ENCODE results near the gene PLA2G4E. TPM values are rescaled to one million over a fixed set of nuclear protein-coding genes. Genes with fewer than 3 reads are reported as not detected.

Gene PLA2G4E
- total RNA-seq, 1 donor from 2014 or later: not detected

- no peak for DNase-seq (ENCODE audit: low spot score in 2 of 2)
- no peak for FAIRE-seq
These were observed 40.1 kb downstream of the PLA2G4E start for GRCh38 chr15:41980654-41981323.

- DNase-seq (ENCODE audit: low spot score in 2 of 2): no peak
- FAIRE-seq: no peak
These were observed 41.2 kb downstream of the PLA2G4E start for GRCh38 chr15:41979493-41980266.

DNA sequence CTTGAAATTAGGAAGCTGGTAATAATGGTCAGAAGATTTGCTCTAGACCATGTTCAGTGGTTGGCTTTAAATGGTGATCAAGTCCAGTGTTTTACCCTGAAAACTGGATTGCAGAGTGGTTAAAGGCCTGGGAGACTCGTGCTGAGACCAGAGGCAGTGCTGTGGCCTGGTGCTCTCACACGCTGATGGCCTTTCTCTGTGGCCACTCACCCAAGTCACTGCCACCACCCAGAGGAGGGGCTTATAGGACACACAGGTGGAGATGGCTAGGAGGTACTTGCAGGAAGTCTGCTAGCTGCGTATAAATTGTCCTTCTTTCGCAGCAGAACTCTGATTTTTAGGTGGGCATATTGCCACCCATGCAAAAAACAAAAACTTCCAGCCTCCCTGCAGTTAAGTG is 42.3 kb downstream of the PLA2G4E start:
- no peak for FAIRE-seq

DNA sequence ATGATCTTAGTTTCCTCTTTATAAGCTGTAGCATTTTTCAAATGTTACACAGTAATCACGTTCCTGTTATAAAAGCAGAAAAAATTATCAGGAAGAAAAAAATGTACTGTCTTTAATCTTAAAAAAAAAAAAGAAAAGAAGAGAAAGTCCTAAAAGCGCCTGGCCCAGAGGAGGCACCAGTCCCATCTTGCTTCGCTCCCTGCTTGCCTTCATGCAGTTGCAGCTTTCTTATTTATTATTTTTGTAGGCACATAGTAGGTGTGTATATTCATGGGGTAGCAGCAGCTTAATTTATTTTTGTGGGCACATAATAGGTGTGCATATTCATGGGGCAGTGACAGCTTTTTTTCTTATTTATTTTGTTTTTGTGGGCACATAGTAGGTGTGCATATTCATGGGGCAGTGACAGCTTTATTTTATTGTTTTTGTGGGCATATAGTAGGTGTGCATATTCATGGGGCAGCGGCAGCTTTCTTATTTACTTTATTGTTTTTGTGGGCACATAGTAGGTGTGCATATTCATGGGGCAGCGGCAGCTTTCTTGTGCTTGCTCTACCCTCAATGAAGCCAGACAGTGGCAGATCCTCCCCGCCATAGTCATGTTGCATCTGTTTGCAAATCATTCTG is 43.0 kb downstream of the PLA2G4E start:
- no peak for FAIRE-seq

More for the DNA sequence above, 42.3 kb downstream of the PLA2G4E start:
- no peak for DNase-seq (ENCODE audit: low spot score in 2 of 2)

GRCh38 chr15:41975669-41976068 is 45.2 kb downstream of the PLA2G4E start:
- no peak for FAIRE-seq
- no peak for DNase-seq (ENCODE audit: low spot score in 2 of 2)

More for the DNA sequence above, 43.0 kb downstream of the PLA2G4E start:
- no peak for DNase-seq (ENCODE audit: low spot score in 2 of 2)

DNA sequence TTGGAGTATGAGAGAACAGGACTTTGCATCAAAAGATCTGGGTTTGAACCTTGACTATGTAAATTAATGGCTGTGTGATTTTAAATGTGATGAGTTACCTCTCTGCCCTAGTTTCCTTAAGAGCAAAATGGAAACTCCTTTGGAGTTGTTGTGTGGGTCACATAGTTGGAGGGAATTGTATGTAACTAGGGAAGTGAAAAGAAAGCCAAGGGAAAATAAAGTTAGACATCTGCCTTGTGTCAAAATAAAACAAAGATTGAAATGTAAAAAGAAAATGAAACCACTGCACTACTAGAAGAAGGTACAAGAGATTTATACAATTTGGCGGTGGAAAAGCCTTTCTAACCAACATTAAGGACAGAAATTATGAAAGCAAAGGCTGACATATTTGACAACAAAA is 46.8 kb downstream of the PLA2G4E start:
- FAIRE-seq: no peak

DNA sequence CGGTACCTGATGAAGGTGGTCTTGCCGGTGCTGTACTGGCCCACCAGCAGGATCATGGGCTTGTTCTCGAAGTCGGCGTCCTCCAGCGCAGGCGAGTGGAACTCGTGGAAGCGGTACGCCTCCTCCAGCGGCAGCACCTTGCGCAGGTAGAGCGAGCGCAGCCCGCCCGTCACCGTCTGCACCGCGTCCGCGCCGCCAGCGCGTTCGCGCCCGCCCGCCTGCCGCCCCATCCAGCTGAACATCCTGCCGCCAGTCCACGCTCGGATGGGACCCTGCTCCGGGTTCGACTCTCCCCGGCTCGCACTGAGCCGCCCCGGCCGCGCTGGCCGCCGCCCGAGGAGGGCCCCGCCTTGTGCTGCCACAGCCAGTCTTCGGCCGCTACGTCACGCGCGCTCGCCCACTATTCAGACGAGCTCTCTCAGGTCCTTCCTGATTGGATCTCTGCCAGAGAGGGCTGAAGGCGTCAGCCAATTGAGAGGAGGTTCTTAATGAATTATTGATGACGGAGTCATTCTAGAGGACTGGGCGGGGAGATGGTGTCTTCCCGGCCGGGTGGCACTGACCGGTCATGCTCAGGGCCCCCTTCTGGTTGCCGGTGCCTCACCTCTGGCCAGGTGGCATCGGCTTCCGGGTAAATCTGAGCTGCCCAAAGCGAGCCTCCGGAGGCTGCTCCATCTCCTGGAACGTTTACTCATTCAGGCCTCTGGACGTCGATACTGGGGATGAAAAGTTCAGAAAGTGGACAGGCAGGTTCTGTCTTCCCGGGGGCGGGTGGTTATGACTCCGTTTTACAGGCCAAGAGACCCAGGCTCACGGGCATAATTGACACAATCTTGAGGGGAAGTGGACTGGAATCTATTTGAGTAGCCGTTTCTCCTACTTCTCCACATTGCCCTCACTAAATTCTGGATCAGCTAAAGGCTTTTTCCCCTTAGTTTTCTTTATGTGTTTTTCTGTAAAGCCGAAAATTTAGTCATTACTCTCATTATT is 48.3 kb downstream of the PLA2G4E start, which contains the start of gene EHD4:
Gene EHD4 (minus strand): TSS at position 305 of the 990 bp plus-strand sequence. CDS start 63 bp downstream, at position 242.
- DNase-seq (ENCODE audit: low spot score in 2 of 2): peak; percentile 92 to 97
- FAIRE-seq: no peak

More for the DNA sequence above, 46.8 kb downstream of the PLA2G4E start:
- DNase-seq (ENCODE audit: low spot score in 2 of 2): no peak

- DNase-seq (ENCODE audit: low spot score in 2 of 2) (peak; percentile 39 to 59), FAIRE-seq (no peak)
These were observed 49.0 kb downstream of the PLA2G4E start for GRCh38 chr15:41971895-41972252.

- DNase-seq (ENCODE audit: low spot score in 2 of 2): no peak
- no peak for FAIRE-seq
These were observed 49.5 kb downstream of the PLA2G4E start for GRCh38 chr15:41971089-41971894.

GRCh38 chr15:41970456-41970855 is 50.4 kb downstream of the PLA2G4E start:
- FAIRE-seq (no peak), DNase-seq (ENCODE audit: low spot score in 2 of 2) (no peak)

DNA sequence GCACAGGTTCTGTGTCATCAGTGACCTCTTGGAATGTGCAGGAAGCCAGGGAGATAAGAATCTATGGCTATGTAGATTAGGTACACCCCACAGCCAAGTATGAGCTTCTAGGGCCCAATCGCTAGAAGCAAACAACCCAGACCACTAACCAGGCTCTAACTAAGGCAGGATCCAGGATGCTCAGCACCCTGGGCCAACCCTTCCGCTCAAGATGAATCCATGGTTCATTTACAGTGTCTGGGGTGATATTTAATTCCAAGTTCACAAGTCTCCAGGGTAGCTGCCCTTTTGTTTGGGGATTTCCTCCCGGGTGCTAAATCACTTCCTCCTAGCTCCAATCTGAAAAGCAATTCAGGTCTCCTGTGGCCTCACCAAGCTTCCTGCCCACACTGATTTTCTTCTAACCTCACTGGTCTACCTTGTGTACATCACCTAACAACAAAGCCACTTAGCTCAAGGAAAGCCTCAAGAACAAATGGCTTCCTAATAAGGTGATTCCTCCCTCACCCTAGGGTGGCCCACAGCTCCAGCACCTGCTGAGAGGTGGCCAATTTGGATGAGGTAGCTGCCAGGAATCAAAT is 50.9 kb downstream of the PLA2G4E start:
- DNase-seq (ENCODE audit: low spot score in 2 of 2) (no peak), FAIRE-seq (no peak)

- no peak for FAIRE-seq
These were observed 52.1 kb downstream of the PLA2G4E start for GRCh38 chr15:41968701-41969100.

DNA sequence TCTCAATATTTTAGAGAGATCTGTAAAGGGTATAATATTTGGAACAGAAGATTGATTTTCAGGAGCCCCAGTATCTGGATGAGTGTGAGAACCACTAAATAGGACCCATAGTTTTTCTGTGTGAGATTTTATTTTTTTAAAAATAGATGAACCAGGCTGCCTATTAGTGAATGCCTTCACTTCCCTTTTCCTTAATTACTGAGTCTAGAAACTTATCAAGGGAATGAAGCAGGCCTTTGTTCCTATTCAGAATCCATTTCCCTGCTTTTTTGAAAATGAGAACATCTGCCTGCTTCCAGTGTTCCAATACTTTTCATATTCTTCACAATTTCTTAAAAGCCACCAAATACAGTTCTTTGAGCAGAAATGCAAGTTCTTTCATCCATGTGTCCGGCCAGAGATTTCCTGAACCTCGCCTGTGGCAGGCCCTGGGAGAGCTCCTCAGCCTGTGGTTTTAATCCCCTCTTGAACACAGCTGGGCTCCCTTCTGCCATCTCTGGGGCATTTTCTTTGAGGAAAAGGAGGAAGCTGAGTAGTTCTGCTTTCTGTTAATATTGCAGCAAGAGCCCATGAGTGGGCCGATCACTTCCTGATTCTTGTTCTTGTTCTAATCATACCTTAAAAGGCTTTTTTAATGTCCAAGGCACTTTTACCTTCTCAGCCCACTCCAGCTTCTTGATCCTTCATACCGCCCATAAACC is 53.2 kb downstream of the PLA2G4E start:
- no peak for FAIRE-seq

More at GRCh38 chr15:41968701-41969100, 52.1 kb downstream of the PLA2G4E start:
- no peak for DNase-seq (ENCODE audit: low spot score in 2 of 2)

DNA sequence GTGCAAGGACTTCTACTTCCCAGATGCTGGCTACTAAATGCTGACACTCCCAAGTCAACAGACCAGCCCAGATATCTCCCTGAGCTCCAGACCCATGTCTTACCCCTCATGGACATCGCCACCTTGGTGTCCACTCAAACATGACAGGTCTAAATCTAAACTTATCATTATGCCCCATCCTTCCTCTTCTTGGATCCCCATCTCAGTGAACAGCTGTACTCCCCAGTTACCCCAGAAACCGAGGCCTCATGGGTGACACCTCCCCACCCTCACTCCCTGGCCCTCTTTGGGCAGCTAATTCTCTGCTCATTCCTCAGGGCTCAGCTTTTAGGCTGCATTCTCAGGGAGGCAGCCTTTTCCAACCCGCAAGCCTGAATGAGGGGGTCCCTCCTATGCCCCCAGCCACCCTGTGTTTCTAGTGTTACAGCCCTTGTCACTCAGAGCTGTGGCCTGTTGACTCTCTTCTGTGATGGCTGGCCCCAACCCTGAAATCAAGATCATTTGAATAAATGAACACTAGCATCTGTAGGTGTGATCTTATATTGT is 53.8 kb downstream of the PLA2G4E start:
- FAIRE-seq: no peak
- no peak for DNase-seq (ENCODE audit: low spot score in 2 of 2)

More for the DNA sequence above, 53.2 kb downstream of the PLA2G4E start:
- DNase-seq (ENCODE audit: low spot score in 2 of 2): no peak

DNA sequence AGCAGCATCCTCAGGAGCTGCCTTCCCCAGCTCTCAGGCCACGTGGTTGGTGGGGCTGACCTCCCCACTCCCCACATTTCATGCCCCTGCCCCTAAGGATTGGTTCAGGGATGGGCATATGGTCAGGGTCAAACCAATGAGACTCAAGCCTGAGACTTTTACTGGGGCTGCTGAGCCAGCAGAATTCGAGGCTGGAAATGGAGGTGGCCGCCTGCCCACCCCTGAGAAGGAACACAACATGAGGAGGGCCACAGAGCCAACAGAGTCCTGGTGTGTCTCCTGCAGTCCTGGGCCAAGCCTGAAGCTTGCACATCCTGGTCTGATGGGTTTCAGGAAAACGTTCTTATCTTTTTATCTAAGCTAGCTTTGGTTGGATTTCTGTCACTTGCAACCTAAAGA is 54.4 kb downstream of the PLA2G4E start:
- FAIRE-seq: no peak
- no peak for DNase-seq (ENCODE audit: low spot score in 2 of 2)

GRCh38 chr15:41965441-41966413 is 55.1 kb downstream of the PLA2G4E start:
- no peak for FAIRE-seq
- DNase-seq (ENCODE audit: low spot score in 2 of 2): no peak
